Uterus (tissue), 4 donors: ENCODE data around the gene SPATC1L. TPM values are rescaled to one million over a fixed set of nuclear protein-coding genes. Genes with fewer than 3 reads are reported as not detected.
A peak's percentile ranks its signal among the peaks of the same experiment; 100 is the strongest.

ENCODE experiments used
- DNase-seq, 2 donors: peaks; one replicate each; pipeline ENCODE4 v3.0.0-alpha.2; 2019 to 2020
- H3K27ac ChIP-seq, 2 donors: fragments of 200-600 bp; sonication (generic); 1 replicate in 1 of 2; 2 replicates in 1 of 2; pipeline ENCODE4 v1.5.1; 2016 to 2018
- H3K27me3 ChIP-seq, 2 donors: fragments of 200-600 bp; sonication (generic); one replicate each; pipeline ENCODE4 v1.5.1; 2018 to 2019; ENCODE audit warnings: control low read depth in 1 of 2
- H3K36me3 ChIP-seq, 2 donors: fragments of 200-600 bp; sonication (generic); one replicate each; pipeline ENCODE4 v1.5.1; 2019; ENCODE audit warnings: control low read depth in 1 of 2
- H3K4me1 ChIP-seq, 2 donors: fragments of 200-600 bp; sonication (generic); one replicate each; pipeline ENCODE4 v1.5.1; 2018 to 2019; ENCODE audit warnings: control low read depth in 1 of 2
- H3K4me3 ChIP-seq, 2 donors: fragments of 200-600 bp; sonication (generic); 1 replicate in 1 of 2; 2 replicates in 1 of 2; pipeline ENCODE4 v1.5.1; 2018 to 2019; ENCODE audit warnings: mild to moderate bottlenecking in 1 of 2
- H3K9me3 ChIP-seq, 2 donors: fragments of 200-600 bp; sonication (generic); one replicate each; pipeline ENCODE4 v1.5.1; 2019; ENCODE audit warnings: control low read depth in 1 of 2
- POLR2A ChIP-seq, 2 donors: fragments of 450-650 bp; IDR thresholded peaks; one replicate each; pipeline ENCODE4 v1.6.1; 2016; ENCODE audit warnings: antibody characterized with exemption in 2 of 2, mild to moderate bottlenecking in 1 of 2, moderate library complexity in 1 of 2
- intact Hi-C: fragments of 100-400 bp; cut with DNase I; formaldehyde crosslinking; loops from one replicate; pipeline ENCODE4 v1.15.1; 2023; ENCODE audit warnings: low total_unique reads
- total RNA-seq, 4 donors: library from RNA; depleted of rRNA in 3 of 4; stranded (reverse); fragments of >200 nt in 3 of 4; gene quantifications; one replicate each; pipeline versions ENCODE4 v1.1.0 to v1.2.4, GENCODE V29; 2014 to 2023
- TF ChIP-seq, protein P1 (sequence below), 4 experiments: fragments of 200-600 bp in 2 of 4; fragments of 450-650 bp in 2 of 4; sonication (generic) in 2 of 4; IDR thresholded peaks; one replicate each; pipeline ENCODE4 v1.5.1; 2016 to 2019; ENCODE audit warnings: antibody characterized with exemption in 4 of 4, mild to moderate bottlenecking in 2 of 4, moderate library complexity in 1 of 4
- donor health status: DM: yes; HTN: yes; CAD: no.

The SPATC1L gene
- total RNA-seq, 4 donors from 2014 or later, result 4.9 to 10.0 (median 6.4) TPM; not detected in 1

- Histone ChIP-seq H3K9me3 (no peaks in the 10 kb centered on the region), H3K4me3 (no peak overlapping the region), H3K27me3 (no peaks in the 10 kb centered on the region), H3K4me1 (no peaks in the 10 kb centered on the region), H3K36me3 (no peaks in the 10 kb centered on the region), H3K27ac (no peak overlapping the region)
- peak in 1 of 2 donors; percentile 13 for DNase-seq
- intact Hi-C loops, result no loop called here
- TF ChIP-seq, protein P1, sequence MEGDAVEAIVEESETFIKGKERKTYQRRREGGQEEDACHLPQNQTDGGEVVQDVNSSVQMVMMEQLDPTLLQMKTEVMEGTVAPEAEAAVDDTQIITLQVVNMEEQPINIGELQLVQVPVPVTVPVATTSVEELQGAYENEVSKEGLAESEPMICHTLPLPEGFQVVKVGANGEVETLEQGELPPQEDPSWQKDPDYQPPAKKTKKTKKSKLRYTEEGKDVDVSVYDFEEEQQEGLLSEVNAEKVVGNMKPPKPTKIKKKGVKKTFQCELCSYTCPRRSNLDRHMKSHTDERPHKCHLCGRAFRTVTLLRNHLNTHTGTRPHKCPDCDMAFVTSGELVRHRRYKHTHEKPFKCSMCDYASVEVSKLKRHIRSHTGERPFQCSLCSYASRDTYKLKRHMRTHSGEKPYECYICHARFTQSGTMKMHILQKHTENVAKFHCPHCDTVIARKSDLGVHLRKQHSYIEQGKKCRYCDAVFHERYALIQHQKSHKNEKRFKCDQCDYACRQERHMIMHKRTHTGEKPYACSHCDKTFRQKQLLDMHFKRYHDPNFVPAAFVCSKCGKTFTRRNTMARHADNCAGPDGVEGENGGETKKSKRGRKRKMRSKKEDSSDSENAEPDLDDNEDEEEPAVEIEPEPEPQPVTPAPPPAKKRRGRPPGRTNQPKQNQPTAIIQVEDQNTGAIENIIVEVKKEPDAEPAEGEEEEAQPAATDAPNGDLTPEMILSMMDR (IDR thresholded peaks at IDR 0.05), result no peak
- no peak for TF ChIP-seq POLR2A (IDR thresholded peaks at IDR 0.05)
Observed at GRCh38 chr21:46215436-46216131, 31.3 kb upstream of the SPATC1L start.

DNA sequence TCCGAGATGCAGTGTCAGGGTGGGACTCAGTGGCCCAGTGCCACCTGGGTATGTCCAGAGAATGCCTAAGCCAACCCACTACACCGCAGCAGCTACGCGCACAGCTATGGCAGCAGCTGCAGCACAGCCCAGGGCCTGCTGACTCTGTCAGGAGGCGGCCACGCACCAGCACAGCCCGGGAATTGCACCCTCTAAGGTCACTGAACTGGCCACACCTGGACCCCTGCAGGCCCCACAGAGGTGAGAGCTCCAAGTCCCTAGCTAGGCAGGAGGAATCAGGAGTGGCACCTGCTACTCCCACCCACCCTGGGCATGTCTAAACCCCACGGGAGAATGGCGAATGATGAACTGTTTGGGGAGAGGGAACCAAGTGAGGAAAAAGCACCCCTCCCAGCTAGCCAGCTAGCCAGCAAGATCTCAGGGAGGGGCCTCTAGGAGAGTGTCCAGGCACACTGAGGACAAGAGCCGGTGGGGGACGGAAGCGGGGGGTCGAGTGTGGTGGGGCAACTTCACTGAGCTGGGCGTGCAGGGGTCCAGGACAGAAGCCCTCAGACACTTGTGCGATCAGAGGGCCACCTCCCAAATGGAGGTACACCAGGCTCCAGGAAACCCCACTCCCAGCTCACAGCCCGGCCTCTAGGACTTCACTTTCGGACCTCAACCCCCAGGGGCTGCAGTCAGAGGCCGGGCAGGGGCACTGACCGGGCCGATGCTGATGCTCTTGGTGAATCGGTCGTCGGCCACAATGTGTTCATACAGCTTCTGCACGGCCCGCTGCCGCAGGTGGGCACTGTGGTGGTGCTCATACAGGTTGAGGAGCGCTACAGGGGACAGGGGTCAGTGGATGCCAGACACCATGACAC is 30.4 kb upstream of the SPATC1L start:
- intact Hi-C loops, result no loop called here
- H3K27ac ChIP-seq, result no peak overlapping the region
- peak in 1 of 2 donors; percentile 9 for DNase-seq
- no peaks in the 10 kb centered on the region for H3K36me3 ChIP-seq
- TF ChIP-seq, protein P1 (IDR thresholded peaks at IDR 0.05), result no peak
- no peak for TF ChIP-seq POLR2A (IDR thresholded peaks at IDR 0.05)
- H3K4me3 ChIP-seq, result no peak overlapping the region
- H3K27me3 ChIP-seq, result no peaks in the 10 kb centered on the region
- no peaks in the 10 kb centered on the region for H3K4me1 ChIP-seq
- no peaks in the 10 kb centered on the region for H3K9me3 ChIP-seq

- no peaks in the 10 kb centered on the region for H3K9me3 ChIP-seq
Observed at GRCh38 chr21:46213620-46214286, 29.5 kb upstream of the SPATC1L start.

GRCh38 chr21:46212721-46213484 is 28.6 kb upstream of the SPATC1L start:
- Histone ChIP-seq H3K27me3 (no peaks in the 10 kb centered on the region), H3K9me3 (no peaks in the 10 kb centered on the region), H3K27ac (no peak overlapping the region), H3K36me3 (no peaks in the 10 kb centered on the region), H3K4me1 (no peaks in the 10 kb centered on the region), H3K4me3 (no peak overlapping the region)
- TF ChIP-seq POLR2A (IDR thresholded peaks at IDR 0.05), result no peak
- TF ChIP-seq, protein P1 (IDR thresholded peaks at IDR 0.05), result no peak
- intact Hi-C loops, result no loop called here
- DNase-seq, result peak in 1 of 2 donors; percentile 8

More at GRCh38 chr21:46213620-46214286, 29.5 kb upstream of the SPATC1L start:
- no peak for TF ChIP-seq POLR2A (IDR thresholded peaks at IDR 0.05)
- TF ChIP-seq, protein P1 (IDR thresholded peaks at IDR 0.05), result no peak
- Histone ChIP-seq H3K4me3 (no peak overlapping the region), H3K27ac (no peak overlapping the region), H3K36me3 (no peaks in the 10 kb centered on the region), H3K4me1 (no peaks in the 10 kb centered on the region), H3K27me3 (no peaks in the 10 kb centered on the region)
- intact Hi-C loops, result no loop called here
- peak in 1 of 2 donors; percentile 2 for DNase-seq
